ENCODE results near the gene COX4I1. TPM values are rescaled to one million over a fixed set of nuclear protein-coding genes. Genes with fewer than 3 reads are reported as not detected.
"Not testable (repeated sequence)": the region's sequence is repeated elsewhere in the genome, so short reads cannot be mapped to it uniquely, and the experiment has no call there.

COX4I1 gene
- polyA plus RNA-seq, 1 experiment = 828 TPM

DNA sequence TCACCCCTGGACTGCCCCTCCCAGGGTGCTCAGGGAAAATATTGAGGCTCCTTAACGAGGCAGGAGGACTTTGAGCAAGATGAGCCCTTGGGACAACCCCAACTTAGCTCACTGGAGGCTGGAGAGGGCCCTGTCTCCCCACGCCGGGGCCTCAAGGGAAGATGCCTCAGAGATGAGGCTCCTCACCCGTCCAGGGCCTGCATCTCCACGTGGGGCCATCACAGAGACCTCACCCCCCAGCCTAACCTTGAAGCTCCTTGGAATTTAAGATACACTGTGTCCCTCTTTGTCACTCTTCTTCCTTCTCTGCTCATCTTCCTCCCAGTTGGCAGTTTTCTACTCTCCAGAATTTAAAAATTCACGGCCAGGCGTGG lies 11.2 kb downstream of the COX4I1 start:
- ChIA-PET CTCF (interaction anchor here (0.7 to 2.6 kb wide), 2 partner anchors 9 to 10 kb away, joined by 3 to 7 read pairs; no protein-coding TSS in a partner anchor), POLR2A (no interaction called here)
- no peak overlapping the region for H3K27ac ChIP-seq (ENCODE audit: low read depth, low read length)
- H3K27me3 ChIP-seq (ENCODE audit: control insufficient read depth, insufficient read depth, low read length) = peaks cover 31% of the 10 kb centered on the region
- TF ChIP-seq, protein P1, sequence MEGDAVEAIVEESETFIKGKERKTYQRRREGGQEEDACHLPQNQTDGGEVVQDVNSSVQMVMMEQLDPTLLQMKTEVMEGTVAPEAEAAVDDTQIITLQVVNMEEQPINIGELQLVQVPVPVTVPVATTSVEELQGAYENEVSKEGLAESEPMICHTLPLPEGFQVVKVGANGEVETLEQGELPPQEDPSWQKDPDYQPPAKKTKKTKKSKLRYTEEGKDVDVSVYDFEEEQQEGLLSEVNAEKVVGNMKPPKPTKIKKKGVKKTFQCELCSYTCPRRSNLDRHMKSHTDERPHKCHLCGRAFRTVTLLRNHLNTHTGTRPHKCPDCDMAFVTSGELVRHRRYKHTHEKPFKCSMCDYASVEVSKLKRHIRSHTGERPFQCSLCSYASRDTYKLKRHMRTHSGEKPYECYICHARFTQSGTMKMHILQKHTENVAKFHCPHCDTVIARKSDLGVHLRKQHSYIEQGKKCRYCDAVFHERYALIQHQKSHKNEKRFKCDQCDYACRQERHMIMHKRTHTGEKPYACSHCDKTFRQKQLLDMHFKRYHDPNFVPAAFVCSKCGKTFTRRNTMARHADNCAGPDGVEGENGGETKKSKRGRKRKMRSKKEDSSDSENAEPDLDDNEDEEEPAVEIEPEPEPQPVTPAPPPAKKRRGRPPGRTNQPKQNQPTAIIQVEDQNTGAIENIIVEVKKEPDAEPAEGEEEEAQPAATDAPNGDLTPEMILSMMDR (IDR thresholded peaks at IDR 0.05; ENCODE audit: low read depth, low read length) = no peak
- DNase-seq (ENCODE audit: low read depth, low spot score) = no peak
- no peaks in the 10 kb centered on the region; the same call in 1 of the 2 replicates for H3K9me3 ChIP-seq (ENCODE audit: control insufficient read depth, insufficient read depth, low read length)
- H3K4me3 ChIP-seq (ENCODE audit: low read depth, low read length) = no peak overlapping the region

DNA sequence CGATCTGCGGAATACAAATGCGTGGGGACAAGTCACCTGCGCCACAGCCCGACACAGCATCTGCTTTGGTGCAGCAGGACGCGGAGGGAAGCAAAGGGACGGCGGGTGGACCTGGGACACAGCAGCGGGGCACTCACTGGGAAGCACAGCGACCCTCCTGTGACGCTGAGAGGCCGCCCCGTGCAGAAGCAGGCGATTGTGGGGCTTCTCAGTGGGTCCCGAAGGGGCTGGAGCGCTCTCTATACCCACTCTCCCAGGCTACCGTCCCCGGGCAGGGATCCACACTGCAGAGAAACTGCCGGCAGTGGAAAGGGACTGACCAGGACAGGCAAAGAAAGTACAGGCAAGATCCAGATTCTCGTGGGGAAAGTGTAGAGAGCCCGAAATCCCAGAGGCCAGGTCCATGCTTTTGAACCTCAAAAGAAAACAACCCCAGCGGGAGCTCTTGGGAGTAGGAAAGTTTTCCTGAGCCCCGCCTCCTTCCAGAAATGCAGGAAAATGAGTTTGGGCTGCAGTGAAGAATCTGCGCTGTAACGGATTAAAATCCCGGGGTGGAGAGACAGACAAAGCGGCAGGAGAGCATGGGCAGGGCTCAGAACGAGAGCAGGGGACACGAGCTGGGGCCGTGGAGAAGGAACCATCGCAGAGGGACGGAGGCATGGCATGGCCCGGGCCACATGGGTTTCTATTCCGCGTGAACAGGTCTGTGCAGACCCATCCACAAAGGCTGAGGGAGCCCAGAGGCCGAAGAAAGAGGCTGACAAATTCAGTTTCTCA lies 12.7 kb downstream of the COX4I1 start:
- no peak overlapping the region for H3K27ac ChIP-seq (ENCODE audit: low read depth, low read length)
- TF ChIP-seq, protein P1 (IDR thresholded peaks at IDR 0.05; ENCODE audit: low read depth, low read length) = no peak
- no peak overlapping the region for H3K4me3 ChIP-seq (ENCODE audit: low read depth, low read length)
- peaks cover 39% of the 10 kb centered on the region for H3K27me3 ChIP-seq (ENCODE audit: control insufficient read depth, insufficient read depth, low read length)
- DNase-seq (ENCODE audit: low read depth, low spot score) = no peak
- POLR2A ChIA-PET = no interaction called here
- H3K9me3 ChIP-seq (ENCODE audit: control insufficient read depth, insufficient read depth, low read length) = no peaks in the 10 kb centered on the region; the same call in 1 of the 2 replicates
- CTCF ChIA-PET = interaction anchor here (2.6 kb wide), 1 partner anchor 9 kb away, joined by 7 read pairs; no protein-coding TSS in a partner anchor

DNA sequence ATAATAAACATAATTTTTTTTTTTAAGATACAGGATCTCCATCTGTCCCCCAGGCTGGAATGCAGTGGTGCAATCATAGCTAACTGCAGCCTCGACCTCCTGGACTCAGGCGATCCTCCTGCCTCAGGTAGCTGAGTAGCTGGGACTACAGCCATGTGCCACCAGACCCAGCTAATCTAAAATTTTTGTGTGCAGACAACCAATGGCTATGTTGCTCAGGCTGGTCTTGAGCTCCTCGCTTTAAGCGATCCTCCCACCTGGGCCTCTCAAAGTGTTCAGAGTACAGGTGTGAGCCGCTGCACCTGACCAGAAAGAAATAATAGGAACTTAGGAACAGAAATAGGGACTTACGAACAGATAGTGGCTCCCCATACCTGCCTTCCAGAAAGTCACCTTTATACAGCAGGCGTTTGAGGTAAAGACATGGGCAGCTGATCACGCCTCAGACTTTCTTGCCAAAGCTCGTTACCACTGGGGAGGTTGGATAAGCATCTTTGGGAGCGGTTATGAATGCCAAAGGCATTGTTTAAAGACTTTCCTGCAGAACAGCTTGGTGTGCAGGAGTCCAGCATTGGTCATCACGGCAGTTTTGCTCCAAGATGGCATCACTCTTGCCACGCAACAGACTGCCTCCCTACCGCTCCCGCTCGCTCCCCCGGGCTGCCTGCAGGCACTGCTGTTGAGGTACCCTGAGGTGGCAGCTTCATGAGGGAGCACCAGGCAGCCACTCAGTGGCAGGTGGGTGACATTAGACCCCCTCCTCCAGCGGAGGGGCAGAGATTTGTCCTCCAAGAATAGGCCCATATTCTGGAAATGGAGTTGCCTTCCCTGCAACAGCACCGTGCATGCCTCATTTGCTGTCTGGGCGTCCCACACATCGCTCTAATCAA lies 13.6 kb downstream of the COX4I1 start:
- H3K9me3 ChIP-seq (ENCODE audit: control insufficient read depth, insufficient read depth, low read length) = no peaks in the 10 kb centered on the region; the same call in 1 of the 2 replicates
- peaks cover 43% of the 10 kb centered on the region for H3K27me3 ChIP-seq (ENCODE audit: control insufficient read depth, insufficient read depth, low read length)
- TF ChIP-seq, protein P1 (IDR thresholded peaks at IDR 0.05; ENCODE audit: low read depth, low read length) = no peak
- ChIA-PET CTCF (interaction anchor here (2.6 kb wide), 1 partner anchor 8 kb away, joined by 7 read pairs; no protein-coding TSS in a partner anchor), POLR2A (no interaction called here)
- DNase-seq (ENCODE audit: low read depth, low spot score) = no peak
- H3K4me3 ChIP-seq (ENCODE audit: low read depth, low read length) = no peak overlapping the region
- no peak overlapping the region for H3K27ac ChIP-seq (ENCODE audit: low read depth, low read length)

DNA sequence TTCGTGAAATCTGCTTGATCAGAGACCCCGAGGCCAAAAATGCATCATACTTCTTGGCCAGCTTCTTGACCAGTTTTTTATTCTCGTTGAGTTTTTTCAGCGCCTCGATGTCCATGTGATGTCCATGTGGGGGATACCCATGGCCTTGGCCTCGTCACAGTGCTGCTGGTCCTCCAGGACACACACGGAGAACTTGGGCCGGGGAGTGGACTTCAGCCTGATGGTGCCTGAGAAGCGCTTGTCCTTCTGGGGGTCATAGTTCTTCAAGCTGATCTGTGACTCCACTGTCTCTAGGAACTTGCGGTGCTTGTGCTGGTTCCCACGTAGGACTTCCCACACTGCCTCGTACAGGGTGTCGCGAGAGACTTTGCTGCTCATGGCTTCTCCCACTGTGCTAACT lies 16.7 kb downstream of the COX4I1 start:
- Histone ChIP-seq H3K27me3 (ENCODE audit: control insufficient read depth, insufficient read depth, low read length) (peaks cover 50% of the 10 kb centered on the region), H3K4me3 (ENCODE audit: low read depth, low read length) (no peak overlapping the region), H3K27ac (ENCODE audit: low read depth, low read length) (no peak overlapping the region), H3K9me3 (ENCODE audit: control insufficient read depth, insufficient read depth, low read length) (no peaks in the 10 kb centered on the region; the same call in 1 of the 2 replicates)
- CTCF ChIA-PET = interaction anchor here (0.6 kb wide), 1 partner anchor 175 kb away, joined by 5 read pairs; no protein-coding TSS in a partner anchor
- POLR2A ChIA-PET = no interaction called here
- no peak for DNase-seq (ENCODE audit: low read depth, low spot score)
- TF ChIP-seq, protein P1 (IDR thresholded peaks at IDR 0.05; ENCODE audit: low read depth, low read length) = no peak

DNA sequence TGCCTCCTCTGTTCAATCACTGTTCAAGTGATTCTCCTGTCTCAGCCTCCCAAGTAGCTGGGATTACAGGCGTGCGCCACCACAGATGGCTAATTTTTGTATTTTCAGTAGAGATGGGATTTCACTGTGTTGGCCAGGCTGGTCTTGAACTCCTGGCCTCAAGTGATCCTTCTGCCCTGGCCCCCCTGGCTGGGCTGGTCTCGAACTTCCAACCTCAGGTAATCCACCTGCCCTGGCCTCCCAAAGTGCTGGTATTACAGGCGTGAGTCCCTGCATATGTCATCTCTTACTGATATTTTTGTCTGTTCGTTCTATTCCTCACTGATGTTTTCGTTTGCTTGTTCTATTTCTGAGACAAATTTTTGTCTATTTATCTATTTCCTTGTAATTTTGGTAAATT lies 17.7 kb downstream of the COX4I1 start:
- H3K27ac ChIP-seq (ENCODE audit: low read depth, low read length); H3K4me3 ChIP-seq (ENCODE audit: low read depth, low read length); POLR2A ChIA-PET; DNase-seq (ENCODE audit: low read depth, low spot score); H3K9me3 ChIP-seq (ENCODE audit: control insufficient read depth, insufficient read depth, low read length); CTCF ChIA-PET: not testable (repeated sequence)
- H3K27me3 ChIP-seq (ENCODE audit: control insufficient read depth, insufficient read depth, low read length) = peaks cover 42% of the 10 kb centered on the region
